Measurements from ENCODE around the gene ONECUT3.

ONECUT3 gene

GRCh38 chr19:1814391-1814790, 61.1 kb downstream of the ONECUT3 start:
- no peak overlapping the region for H2AFZ ChIP-seq (ENCODE audit: low read length)
- H4K20me1 ChIP-seq (ENCODE audit: insufficient read depth, low read length, poor library complexity, severe bottlenecking): no peaks in the 10 kb centered on the region
- H3K36me3 ChIP-seq (ENCODE audit: insufficient read depth, low read length): peaks cover 27% of the 10 kb centered on the region; the same call in 1 of the 2 replicates
- H3F3A ChIP-seq (ENCODE audit: low read depth): no peaks in the 10 kb centered on the region
- H3K9me2 ChIP-seq (replicated peaks; ENCODE audit: low read depth, low read length): no peaks in the 10 kb centered on the region
- peak overlapping the region; percentile 94 for H3K9ac ChIP-seq (ENCODE audit: low read depth, low read length, poor library complexity, severe bottlenecking)
- H3K4me1 ChIP-seq (ENCODE audit: insufficient read depth, low read length, poor library complexity, severe bottlenecking): peaks cover 24% of the 10 kb centered on the region
- TF ChIP-seq EZH2phosphoT487 (IDR thresholded peaks at IDR 0.05; ENCODE audit: borderline replicate concordance) (no peak), CTCF (conservative IDR thresholded peaks at IDR 0.05; ENCODE audit: low read length) (no peak)
- H3K4me2 ChIP-seq (ENCODE audit: low read depth, low read length, poor library complexity, severe bottlenecking): peak overlapping the region; percentile 94
- H3K9me3 ChIP-seq (ENCODE audit: insufficient read depth, low read depth, low read length): no peaks in the 10 kb centered on the region
- H3K4me3 ChIP-seq (ENCODE audit: low read length, poor library complexity, severe bottlenecking): no peak overlapping the region
- peaks cover 16% of the 10 kb centered on the region; the same call in 1 of the 2 replicates for H3K79me2 ChIP-seq (ENCODE audit: insufficient read depth, low read length)
- no peaks in the 10 kb centered on the region for H3K27me3 ChIP-seq (ENCODE audit: insufficient read depth, low read length, poor library complexity, severe bottlenecking)

GRCh38 chr19:1814833-1815604, 61.7 kb downstream of the ONECUT3 start:
- Histone ChIP-seq H3K27me3 (ENCODE audit: insufficient read depth, low read length, poor library complexity, severe bottlenecking) (no peaks in the 10 kb centered on the region), H3K9me2 (replicated peaks; ENCODE audit: low read depth, low read length) (no peaks in the 10 kb centered on the region), H3F3A (ENCODE audit: low read depth) (no peaks in the 10 kb centered on the region), H3K79me2 (ENCODE audit: insufficient read depth, low read length) (peaks cover 16% of the 10 kb centered on the region; the same call in 1 of the 2 replicates), H3K36me3 (ENCODE audit: insufficient read depth, low read length) (peaks cover 34% of the 10 kb centered on the region; the same call in 1 of the 2 replicates), H3K4me1 (ENCODE audit: insufficient read depth, low read length, poor library complexity, severe bottlenecking) (peaks cover 24% of the 10 kb centered on the region), H3K4me2 (ENCODE audit: low read depth, low read length, poor library complexity, severe bottlenecking) (no peak overlapping the region), H4K20me1 (ENCODE audit: insufficient read depth, low read length, poor library complexity, severe bottlenecking) (no peaks in the 10 kb centered on the region), H3K9me3 (ENCODE audit: insufficient read depth, low read depth, low read length) (no peaks in the 10 kb centered on the region), H3K4me3 (ENCODE audit: low read length, poor library complexity, severe bottlenecking) (no peak overlapping the region), H3K9ac (ENCODE audit: low read depth, low read length, poor library complexity, severe bottlenecking) (no peak overlapping the region), H2AFZ (ENCODE audit: low read length) (no peak overlapping the region)
- TF ChIP-seq EZH2phosphoT487 (IDR thresholded peaks at IDR 0.05; ENCODE audit: borderline replicate concordance) (no peak), CTCF (conservative IDR thresholded peaks at IDR 0.05; ENCODE audit: low read length) (no peak)

GRCh38 chr19:1815605-1816529, 62.6 kb downstream of the ONECUT3 start:
- no peak overlapping the region for H3K9ac ChIP-seq (ENCODE audit: low read depth, low read length, poor library complexity, severe bottlenecking)

More at GRCh38 chr19:1815605-1816529, 62.6 kb downstream of the ONECUT3 start:
- no peaks in the 10 kb centered on the region for H4K20me1 ChIP-seq (ENCODE audit: insufficient read depth, low read length, poor library complexity, severe bottlenecking)
- TF ChIP-seq CTCF (conservative IDR thresholded peaks at IDR 0.05; ENCODE audit: low read length): no peak
- TF ChIP-seq EZH2phosphoT487 (IDR thresholded peaks at IDR 0.05; ENCODE audit: borderline replicate concordance): no peak
- no peaks in the 10 kb centered on the region for H3F3A ChIP-seq (ENCODE audit: low read depth)
- no peak overlapping the region for H3K4me2 ChIP-seq (ENCODE audit: low read depth, low read length, poor library complexity, severe bottlenecking)
- peaks cover 11% of the 10 kb centered on the region; the same call in 1 of the 2 replicates for H3K79me2 ChIP-seq (ENCODE audit: insufficient read depth, low read length)
- H3K4me3 ChIP-seq (ENCODE audit: low read length, poor library complexity, severe bottlenecking): no peak overlapping the region
- H3K27me3 ChIP-seq (ENCODE audit: insufficient read depth, low read length, poor library complexity, severe bottlenecking): no peaks in the 10 kb centered on the region
- H3K9me2 ChIP-seq (replicated peaks; ENCODE audit: low read depth, low read length): no peaks in the 10 kb centered on the region
- no peaks in the 10 kb centered on the region for H3K9me3 ChIP-seq (ENCODE audit: insufficient read depth, low read depth, low read length)
- H2AFZ ChIP-seq (ENCODE audit: low read length): no peak overlapping the region
- peaks cover 42% of the 10 kb centered on the region; the same call in 1 of the 2 replicates for H3K36me3 ChIP-seq (ENCODE audit: insufficient read depth, low read length)
- peaks cover 18% of the 10 kb centered on the region for H3K4me1 ChIP-seq (ENCODE audit: insufficient read depth, low read length, poor library complexity, severe bottlenecking)

Measured in Loucy (cell line).